COLO668 (cell line): ENCODE measurements around the gene CDC42SE1.
A peak's percentile ranks its signal among the peaks of the same experiment; 100 is the strongest.

Source experiments
- DNase-seq: peaks from one replicate; lab custom pipeline; 2025; ENCODE audit not compliant: unreplicated experiment; lab: John Stamatoyannopoulos, UW

The CDC42SE1 gene

GRCh38 chr1:151009674-151010345, 49.6 kb downstream of the CDC42SE1 start:
- DNase-seq, result no peak

GRCh38 chr1:151009206-151009587, 50.2 kb downstream of the CDC42SE1 start:
- DNase-seq, result no peak

- peak; percentile 99 for DNase-seq
Measured at GRCh38 chr1:151008244-151009205, 50.9 kb downstream of the CDC42SE1 start, which contains the start of gene PRUNE1. TSS of gene PRUNE1 (plus strand) at chr1:151008449. CDS start at chr1:151008633, 184 bp downstream.

GRCh38 chr1:151007853-151008243, 51.6 kb downstream of the CDC42SE1 start:
- DNase-seq, result no peak

- DNase-seq, result peak; percentile 72
Measured at GRCh38 chr1:151006327-151007052, 52.9 kb downstream of the CDC42SE1 start, which contains the start of gene MINDY1. TSS of gene MINDY1 (minus strand) at chr1:151006902. CDS start at chr1:151002617, 4,285 bp downstream.

GRCh38 chr1:151005729-151006319, 53.6 kb downstream of the CDC42SE1 start:
- no peak for DNase-seq

GRCh38 chr1:151003180-151003579, 56.2 kb downstream of the CDC42SE1 start:
- DNase-seq, result no peak

GRCh38 chr1:151002611-151003010, 56.8 kb downstream of the CDC42SE1 start:
- no peak for DNase-seq

GRCh38 chr1:151002051-151002450, 57.4 kb downstream of the CDC42SE1 start:
- DNase-seq, result no peak

- no peak for DNase-seq
Measured at GRCh38 chr1:151001602-151002001, 57.8 kb downstream of the CDC42SE1 start.
